ENCODE results near the gene OGA.

GRCh38 chr10:101762736-101763135 lies 55.5 kb downstream of the OGA start:
- no peak for TF ChIP-seq CTCF (IDR thresholded peaks at IDR 0.05; ENCODE audit: insufficient read depth, low read length, poor library complexity, severe bottlenecking)
- no peak for TF ChIP-seq EZH2phosphoT487 (conservative IDR thresholded peaks at IDR 0.05; ENCODE audit: low read length)
